GM18519 (cell line): ENCODE results near the gene PPM1D.

Experiments used
- ATAC-seq: cut with Tn5 transposase; IDR thresholded peaks from one replicate; pipeline ENCODE4 v1.9.1; 2021; ENCODE audit warnings: mild to moderate bottlenecking, moderate library complexity; ENCODE audit not compliant: unreplicated experiment, low FRiP score

Gene PPM1D

GRCh38 chr17:60615840-60616239 is 15.8 kb downstream of the PPM1D start:
- no peak for ATAC-seq

- ATAC-seq = no peak
These were observed 18.1 kb downstream of the PPM1D start for GRCh38 chr17:60618080-60618479.

GRCh38 chr17:60618854-60619526 is 19.0 kb downstream of the PPM1D start:
- ATAC-seq = no peak

- ATAC-seq = no peak
These were observed 23.0 kb downstream of the PPM1D start for GRCh38 chr17:60622961-60623360.

GRCh38 chr17:60623415-60623814 is 23.4 kb downstream of the PPM1D start:
- ATAC-seq = no peak

GRCh38 chr17:60627124-60627523 is 27.1 kb downstream of the PPM1D start:
- ATAC-seq = no peak

- ATAC-seq = no peak
These were observed 28.4 kb downstream of the PPM1D start for GRCh38 chr17:60628252-60628889.

GRCh38 chr17:60629120-60629519 is 29.1 kb downstream of the PPM1D start:
- no peak for ATAC-seq

- ATAC-seq = no peak
These were observed 30.4 kb downstream of the PPM1D start for GRCh38 chr17:60630352-60630751.

GRCh38 chr17:60631119-60631518 is 31.1 kb downstream of the PPM1D start:
- no peak for ATAC-seq

GRCh38 chr17:60637683-60638082 is 37.7 kb downstream of the PPM1D start:
- ATAC-seq = no peak

- no peak for ATAC-seq
These were observed 39.0 kb downstream of the PPM1D start for GRCh38 chr17:60639019-60639330.

- ATAC-seq = no peak
These were observed 40.5 kb downstream of the PPM1D start for GRCh38 chr17:60640503-60640902.

GRCh38 chr17:60641126-60641525 is 41.1 kb downstream of the PPM1D start:
- no peak for ATAC-seq

- ATAC-seq = no peak
These were observed 41.8 kb downstream of the PPM1D start for GRCh38 chr17:60641810-60642220.

- no peak for ATAC-seq
These were observed 46.0 kb downstream of the PPM1D start for GRCh38 chr17:60645918-60646523.

- no peak for ATAC-seq
These were observed 46.7 kb downstream of the PPM1D start for GRCh38 chr17:60646701-60647100.

- no peak for ATAC-seq
These were observed 47.7 kb downstream of the PPM1D start for GRCh38 chr17:60647705-60648104.

- peak; percentile 51 for ATAC-seq
These were observed 52.7 kb downstream of the PPM1D start for GRCh38 chr17:60652454-60653247.

- no peak for ATAC-seq
These were observed 53.6 kb downstream of the PPM1D start for GRCh38 chr17:60653569-60653968.

- no peak for ATAC-seq
These were observed 56.5 kb downstream of the PPM1D start for GRCh38 chr17:60656499-60656898.
